Measurements from ENCODE around the gene BCL2L12. TPM values are rescaled to one million over a fixed set of nuclear protein-coding genes. Genes with fewer than 3 reads are reported as not detected.
"Not testable (repeated sequence)": the region's sequence is repeated elsewhere in the genome, so short reads cannot be mapped to it uniquely, and the experiment has no call there.

BCL2L12 gene, protein sequence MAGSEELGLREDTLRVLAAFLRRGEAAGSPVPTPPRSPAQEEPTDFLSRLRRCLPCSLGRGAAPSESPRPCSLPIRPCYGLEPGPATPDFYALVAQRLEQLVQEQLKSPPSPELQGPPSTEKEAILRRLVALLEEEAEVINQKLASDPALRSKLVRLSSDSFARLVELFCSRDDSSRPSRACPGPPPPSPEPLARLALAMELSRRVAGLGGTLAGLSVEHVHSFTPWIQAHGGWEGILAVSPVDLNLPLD
- 10 to 100 TPM; 15.6 to 26.6 (median 24.1) TPM for total RNA-seq
- 4.8 TPM for total RNA-seq (2013)
- 3.6 to 20.1 (median 6.9) reads per million in 29 experiments for total RNA-seq

DNA sequence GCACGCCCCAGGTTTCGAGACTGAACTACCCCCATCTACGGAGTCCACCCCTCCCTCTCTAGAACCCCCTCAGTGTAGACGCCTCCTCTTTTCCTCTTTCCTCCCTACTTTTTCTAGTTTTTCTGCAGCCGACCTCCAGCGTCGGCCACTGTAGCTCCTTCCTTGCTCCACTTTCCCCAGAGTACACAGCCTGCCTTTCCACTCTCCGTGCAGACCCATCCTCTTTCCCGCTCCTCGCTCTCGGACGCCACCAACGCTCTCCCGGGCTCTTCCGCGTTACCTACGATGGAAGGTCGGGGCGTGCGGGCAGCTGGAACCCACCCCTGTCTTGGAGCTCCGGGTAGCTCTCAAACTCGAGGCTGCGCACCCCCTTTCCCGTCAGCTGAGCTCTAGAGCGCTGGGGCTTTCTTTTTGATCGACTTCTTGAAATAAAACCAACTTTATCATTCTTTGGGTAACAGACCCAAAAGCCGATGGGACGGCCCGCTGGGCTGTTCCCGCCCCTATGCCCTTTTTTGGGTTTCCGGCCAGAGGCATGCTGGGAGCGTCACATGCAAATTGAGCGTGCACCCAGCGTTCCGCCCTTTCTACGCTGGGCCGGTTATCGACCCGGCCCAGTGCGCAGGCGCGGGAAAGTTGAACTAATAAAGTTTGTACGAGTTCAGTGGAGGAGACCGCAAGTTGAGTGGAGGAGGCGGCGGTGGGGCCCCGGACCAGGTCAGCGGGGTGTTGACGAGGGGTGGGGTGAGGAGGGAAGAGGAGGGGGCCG is at the start of gene BCL2L12, which contains the start of gene IRF3:
Gene BCL2L12 (plus strand): TSS at position 583 of the 769 bp plus-strand sequence. CDS start 760 bp downstream, outside the sequence.
Gene IRF3 (minus strand): TSS at position 507 of the 769 bp plus-strand sequence. CDS start 1,019 bp downstream, outside the sequence.
- ATAC-seq (replicated peaks in 1 of 4) (peak; percentile 81 to 85 (median 82)), DNase-seq (peak; percentile 97 to 100 (median 99))
- no peaks in the 10 kb centered on the region for H3K9me3 ChIP-seq
- ChIA-PET POLR2A (interaction anchor here (0.7 to 1.8 kb wide), 4 partner anchors 11 to 30 kb away, joined by 3 to 6 read pairs (median 4); partner anchors contain the start of gene RRAS (in 1 of the 2)), CTCF (interaction anchor here in 1 of 2 donors (0.5 to 3.2 kb wide), 6 partner anchors 10 to 76 kb away, joined by 3 to 30 read pairs (median 4); partner anchors contain the start of genes PRMT1, RRAS and SCAF1)
- Mint-ChIP-seq H3K36me3 (peaks cover 4% of the 10 kb centered on the region), H3K27ac (peak within 1 kb of the TSS; percentile 100), H3K4me3 (peak within 1 kb of the TSS; percentile 93 to 100 (median 99)), H3K9me3 (no peaks in the 10 kb centered on the region), H3K4me1 (peaks cover 36 to 48% (median 37%) of the 10 kb centered on the region in 3 donors), H3K27me3 (no peaks in the 10 kb centered on the region)
- H3K27ac ChIP-seq (ENCODE audit: low read length): peak within 1 kb of the TSS; percentile 78
- H3K4me3 ChIP-seq (ENCODE audit: control insufficient read depth in 1 of 2, extremely low read depth in 1 of 2, low read length in 1 of 2): peak within 1 kb of the TSS; percentile 93
- H3K36me3 ChIP-seq (ENCODE audit: control insufficient read depth in 2 of 2, extremely low read depth in 1 of 2, insufficient read depth in 1 of 2, low read length in 1 of 2): peaks cover 7 to 32% of the 10 kb centered on the region in 2 donors
- peaks cover 4 to 46% of the 10 kb centered on the region in 2 experiments for H3K4me1 ChIP-seq (ENCODE audit: control insufficient read depth in 1 of 2, extremely low read depth in 1 of 2, insufficient read depth in 2 of 2, low read length in 2 of 2)
- H3K27me3 ChIP-seq (replicated peaks in 1 of 2; ENCODE audit: control insufficient read depth in 2 of 2, extremely low read depth in 1 of 2, insufficient read depth in 2 of 2, low read length in 1 of 2): no peaks in the 10 kb centered on the region
- WGBS (ENCODE audit: insufficient coverage): under 1% methylated on average over 43 of the region's 50 CpGs

DNA sequence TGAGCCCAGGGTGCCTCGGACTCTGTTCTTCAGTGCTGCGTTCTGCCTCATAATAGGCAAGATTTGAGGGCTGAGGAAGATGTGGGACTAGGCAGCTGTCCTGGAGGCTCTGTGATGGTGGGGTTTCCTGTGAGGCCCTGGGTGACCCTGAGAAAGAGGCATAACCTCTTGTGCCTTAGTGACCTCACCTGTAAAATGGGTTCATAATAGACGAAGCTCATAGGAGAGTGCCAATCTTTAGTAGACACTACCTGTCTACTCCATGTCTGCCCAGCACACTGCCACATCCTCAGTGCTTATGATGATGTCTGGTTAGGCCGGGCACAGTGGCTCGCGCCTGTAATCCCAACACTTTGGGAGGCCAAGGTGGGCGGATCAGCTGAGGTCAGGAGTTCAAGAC is 49.2 kb upstream of the BCL2L12 start:
- whole genome bisulfite sequencing (ENCODE audit: insufficient coverage): 100% methylated on average over 7 of the region's 7 CpGs
- POLR2A ChIA-PET: interaction anchor here in 1 of 2 donors (0.5 kb wide), 1 partner anchor 188 kb away, joined by 5 read pairs; no protein-coding TSS in a partner anchor
- ATAC-seq (replicated peaks in 1 of 4): no peak
- Mint-ChIP-seq H3K27me3 (no peaks in the 10 kb centered on the region), H3K4me3 (no peak overlapping the region), H3K36me3 (peaks cover 43% of the 10 kb centered on the region), H3K4me1 (peaks cover 16 to 17% (median 16%) of the 10 kb centered on the region in 3 donors), H3K27ac (no peak overlapping the region), H3K9me3 (no peaks in the 10 kb centered on the region)
- Histone ChIP-seq H3K4me1 (ENCODE audit: control insufficient read depth in 1 of 2, extremely low read depth in 1 of 2, insufficient read depth in 2 of 2, low read length in 2 of 2) (peaks cover 0 to 31% of the 10 kb centered on the region in 2 experiments), H3K4me3 (ENCODE audit: control insufficient read depth in 1 of 2, extremely low read depth in 1 of 2, low read length in 1 of 2) (no peak overlapping the region), H3K36me3 (ENCODE audit: control insufficient read depth in 2 of 2, extremely low read depth in 1 of 2, insufficient read depth in 1 of 2, low read length in 1 of 2) (peaks cover 52 to 67% of the 10 kb centered on the region in 2 donors), H3K9me3 (no peaks in the 10 kb centered on the region), H3K27ac (ENCODE audit: low read length) (no peak overlapping the region), H3K27me3 (replicated peaks in 1 of 2; ENCODE audit: control insufficient read depth in 2 of 2, extremely low read depth in 1 of 2, insufficient read depth in 2 of 2, low read length in 1 of 2) (no peaks in the 10 kb centered on the region)
- CTCF ChIA-PET: interaction anchor here in 1 of 2 donors (0.6 to 1.2 kb wide), 2 partner anchors 24 to 63 kb away, joined by 3 to 6 read pairs; partner anchors contain the start of gene RRAS
- no peak for DNase-seq

DNA sequence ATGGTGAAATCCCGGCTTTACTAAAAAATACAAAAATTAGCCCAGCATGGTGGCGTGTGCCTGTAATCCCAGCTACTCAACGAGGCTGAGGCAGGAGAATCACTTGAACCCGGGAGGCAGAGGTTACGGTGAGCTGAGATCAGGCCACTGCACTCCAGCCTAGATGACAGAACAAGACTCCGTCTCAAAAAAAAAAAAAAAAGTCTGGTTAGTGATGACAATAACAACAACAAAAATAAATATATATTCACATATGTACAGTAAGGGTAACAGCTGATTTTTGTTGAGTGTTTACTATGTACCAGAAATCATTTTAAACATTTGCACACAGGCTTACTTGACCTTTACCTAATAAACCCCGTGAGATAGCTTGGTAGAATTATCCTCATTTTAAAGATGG is 48.8 kb upstream of the BCL2L12 start:
- WGBS (ENCODE audit: insufficient coverage): 100% methylated on average over 2 of the region's 7 CpGs
- POLR2A ChIA-PET: interaction anchor here in 1 of 2 donors (0.5 kb wide), 1 partner anchor 188 kb away, joined by 5 read pairs; no protein-coding TSS in a partner anchor
- H3K4me3 Mint-ChIP-seq: no peak overlapping the region
- no peak for DNase-seq
- H3K36me3 ChIP-seq (ENCODE audit: control insufficient read depth in 2 of 2, extremely low read depth in 1 of 2, insufficient read depth in 1 of 2, low read length in 1 of 2): peaks cover 54 to 71% of the 10 kb centered on the region in 2 donors
- H3K27ac Mint-ChIP-seq: no peak overlapping the region
- H3K36me3 Mint-ChIP-seq: peaks cover 46% of the 10 kb centered on the region
- H3K4me1 ChIP-seq (ENCODE audit: control insufficient read depth in 1 of 2, extremely low read depth in 1 of 2, insufficient read depth in 2 of 2, low read length in 2 of 2): peaks cover 0 to 31% of the 10 kb centered on the region in 2 experiments
- no peaks in the 10 kb centered on the region for H3K27me3 Mint-ChIP-seq
- no peak overlapping the region for H3K4me3 ChIP-seq (ENCODE audit: control insufficient read depth in 1 of 2, extremely low read depth in 1 of 2, low read length in 1 of 2)
- no peak for ATAC-seq (replicated peaks in 1 of 4)
- H3K4me1 Mint-ChIP-seq: peaks cover 16 to 17% (median 16%) of the 10 kb centered on the region in 3 donors
- H3K9me3 ChIP-seq: no peaks in the 10 kb centered on the region
- no peaks in the 10 kb centered on the region for H3K9me3 Mint-ChIP-seq
- H3K27me3 ChIP-seq (replicated peaks in 1 of 2; ENCODE audit: control insufficient read depth in 2 of 2, extremely low read depth in 1 of 2, insufficient read depth in 2 of 2, low read length in 1 of 2): no peaks in the 10 kb centered on the region
- no peak overlapping the region for H3K27ac ChIP-seq (ENCODE audit: low read length)
- CTCF ChIA-PET: interaction anchor here in 1 of 2 donors (0.6 to 1.2 kb wide), 3 partner anchors 8 to 63 kb away, joined by 3 to 6 read pairs (median 6); partner anchors contain the start of gene RRAS

DNA sequence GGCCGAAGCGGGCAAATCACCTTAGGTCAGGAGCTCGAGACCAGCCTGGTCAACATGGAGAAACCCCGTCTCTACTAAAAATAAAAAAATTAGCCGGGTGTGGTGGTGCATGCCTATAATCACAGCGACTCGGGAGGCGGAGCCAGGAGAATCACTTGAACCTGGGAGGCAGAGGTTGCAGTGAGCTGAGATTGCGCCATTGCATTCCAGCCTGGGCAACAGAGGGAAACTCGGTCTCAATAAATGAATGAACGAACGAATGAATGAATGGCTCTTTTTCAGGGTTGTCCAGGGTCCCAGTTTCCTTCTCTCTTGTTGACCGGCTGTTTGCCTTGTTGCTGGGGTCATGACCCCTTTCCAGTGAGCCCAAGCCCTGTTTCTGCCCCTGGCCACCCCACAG is 47.9 kb upstream of the BCL2L12 start:
- H3K4me1 Mint-ChIP-seq: peaks cover 12 to 18% (median 12%) of the 10 kb centered on the region in 3 donors
- ATAC-seq (replicated peaks in 1 of 4); H3K9me3 Mint-ChIP-seq; H3K27ac Mint-ChIP-seq; H3K27me3 Mint-ChIP-seq; H3K4me3 Mint-ChIP-seq; H3K4me3 ChIP-seq (ENCODE audit: control insufficient read depth in 1 of 2, extremely low read depth in 1 of 2, low read length in 1 of 2); H3K27me3 ChIP-seq (replicated peaks in 1 of 2; ENCODE audit: control insufficient read depth in 2 of 2, extremely low read depth in 1 of 2, insufficient read depth in 2 of 2, low read length in 1 of 2); POLR2A ChIA-PET; H3K9me3 ChIP-seq; H3K27ac ChIP-seq (ENCODE audit: low read length); DNase-seq: not testable (repeated sequence)
- H3K36me3 Mint-ChIP-seq: peaks cover 49% of the 10 kb centered on the region
- CTCF ChIA-PET: interaction anchor here in 1 of 2 donors (1.2 kb wide), 1 partner anchor 22 kb away, joined by 3 read pairs; the partner anchor contains the start of gene RRAS
- 97% methylated on average over 11 of the region's 13 CpGs for WGBS (ENCODE audit: insufficient coverage)
- Histone ChIP-seq H3K36me3 (ENCODE audit: control insufficient read depth in 2 of 2, extremely low read depth in 1 of 2, insufficient read depth in 1 of 2, low read length in 1 of 2) (peaks cover 57 to 72% of the 10 kb centered on the region in 2 donors), H3K4me1 (ENCODE audit: control insufficient read depth in 1 of 2, extremely low read depth in 1 of 2, insufficient read depth in 2 of 2, low read length in 2 of 2) (peaks cover 0 to 22% of the 10 kb centered on the region in 2 experiments)

DNA sequence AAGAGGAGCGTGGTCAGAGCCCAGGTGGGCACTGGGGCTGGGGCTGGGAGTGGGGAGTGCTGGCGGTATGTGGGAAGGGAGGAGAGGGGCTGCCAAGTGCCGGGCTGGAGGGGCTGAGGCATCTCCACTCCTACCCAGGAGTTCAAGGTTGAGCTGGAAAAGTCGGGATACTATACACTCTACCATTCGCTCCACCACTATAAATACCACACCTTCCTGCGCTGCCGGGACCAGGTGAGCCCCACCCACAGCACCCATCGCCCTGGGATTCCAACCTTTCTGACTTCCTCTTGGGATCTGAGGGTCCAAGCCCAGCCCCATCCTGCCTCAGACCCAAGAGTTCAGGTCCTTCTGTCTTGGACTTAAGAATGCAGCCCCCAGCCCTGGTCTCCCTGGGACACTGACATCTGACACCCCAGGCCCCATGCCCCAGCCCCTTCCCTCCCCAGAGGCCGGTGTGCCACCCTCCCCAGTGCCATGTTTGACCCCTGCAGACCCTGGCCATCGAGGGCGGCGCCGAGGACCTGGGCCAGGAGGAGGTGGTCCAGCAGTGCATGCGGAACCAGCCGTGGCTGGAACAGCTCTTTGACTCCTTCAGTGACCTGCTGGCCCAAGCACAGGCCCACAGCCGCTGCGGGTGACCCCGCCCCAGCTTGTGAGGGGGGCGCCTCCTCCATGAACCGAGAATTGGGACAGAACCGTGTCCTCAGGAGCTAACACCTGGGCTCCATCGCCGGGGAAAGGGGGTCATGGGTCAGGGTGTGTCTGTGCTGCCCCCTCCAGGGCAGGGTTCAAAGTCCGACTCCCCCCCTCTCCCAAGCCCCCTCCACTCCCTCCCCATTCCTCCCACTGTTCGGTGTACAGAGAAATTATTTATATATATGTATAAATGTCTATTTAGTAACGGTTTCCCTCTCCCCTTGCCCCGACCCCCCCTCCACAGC is 40.5 kb upstream of the BCL2L12 start:
- peaks cover 9 to 33% of the 10 kb centered on the region in 2 donors for H3K36me3 ChIP-seq (ENCODE audit: control insufficient read depth in 2 of 2, extremely low read depth in 1 of 2, insufficient read depth in 1 of 2, low read length in 1 of 2)
- Mint-ChIP-seq H3K27ac (no peak overlapping the region), H3K4me1 (peaks cover 0 to 6% (median 0%) of the 10 kb centered on the region in 3 donors), H3K4me3 (no peak overlapping the region), H3K27me3 (no peaks in the 10 kb centered on the region), H3K9me3 (no peaks in the 10 kb centered on the region), H3K36me3 (peaks cover 14% of the 10 kb centered on the region)
- 96% methylated on average over 12 of the region's 27 CpGs for WGBS (ENCODE audit: insufficient coverage)
- no peak overlapping the region for H3K4me3 ChIP-seq (ENCODE audit: control insufficient read depth in 1 of 2, extremely low read depth in 1 of 2, low read length in 1 of 2)
- CTCF ChIA-PET: interaction anchor here in 1 of 2 donors (0.6 kb wide), 1 partner anchor 784 kb away, joined by 6 read pairs; no protein-coding TSS in a partner anchor
- DNase-seq: no peak
- ATAC-seq (replicated peaks in 1 of 4): no peak
- peaks cover 0 to 4% of the 10 kb centered on the region in 2 experiments for H3K4me1 ChIP-seq (ENCODE audit: control insufficient read depth in 1 of 2, extremely low read depth in 1 of 2, insufficient read depth in 2 of 2, low read length in 2 of 2)
- no peaks in the 10 kb centered on the region for H3K27me3 ChIP-seq (replicated peaks in 1 of 2; ENCODE audit: control insufficient read depth in 2 of 2, extremely low read depth in 1 of 2, insufficient read depth in 2 of 2, low read length in 1 of 2)
- H3K27ac ChIP-seq (ENCODE audit: low read length): no peak overlapping the region
- no peaks in the 10 kb centered on the region for H3K9me3 ChIP-seq
- POLR2A ChIA-PET: no interaction called here

Data from T-cell (primary cell).